ENCODE results near the gene SLC7A5. TPM values are rescaled to one million over a fixed set of nuclear protein-coding genes. Genes with fewer than 3 reads are reported as not detected.

Gene SLC7A5
- total and polyA plus RNA-seq, 2 of the 13 experiments (the other 11 are each of a cell fraction or from before 2014, with no cell fraction given), result 79.6 to 155 TPM

DNA sequence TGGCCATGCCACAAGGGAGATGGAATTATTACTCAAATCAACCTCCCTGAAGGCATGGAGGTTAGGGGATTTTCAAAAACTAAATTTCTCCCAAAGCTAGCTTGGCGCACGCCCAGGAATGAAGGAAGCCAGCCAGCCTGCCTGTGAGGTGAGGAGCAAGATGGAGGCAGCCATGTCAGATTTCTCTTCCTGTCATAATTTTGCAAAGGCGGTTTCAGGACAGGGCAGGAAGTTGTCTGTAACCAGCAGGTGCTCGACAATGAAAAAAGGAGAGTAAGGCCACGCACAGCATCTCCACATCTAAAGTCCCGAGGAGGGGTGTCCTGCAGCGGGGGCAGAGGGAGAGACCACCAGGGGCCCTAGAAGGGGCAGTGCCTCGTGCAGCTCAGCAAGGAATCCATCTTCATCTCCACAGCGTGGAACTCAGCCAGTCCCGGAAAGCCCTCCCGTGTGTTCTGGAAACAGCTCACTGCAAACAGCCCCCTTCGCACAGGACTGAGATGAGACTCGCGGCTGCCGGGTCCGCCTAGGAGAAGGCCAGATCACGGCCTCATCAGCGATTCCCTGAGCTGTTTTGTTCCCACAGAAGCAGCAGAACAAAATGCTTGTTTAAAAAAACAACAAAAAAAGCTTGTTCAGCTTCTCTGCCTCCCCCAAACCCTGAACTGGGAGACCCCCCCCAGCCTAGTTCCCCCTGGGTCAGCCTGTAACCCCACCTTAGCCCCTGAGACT, 47.8 kb downstream of the SLC7A5 start:
- ATAC-seq (no peak), DNase-seq (ENCODE audit: low spot score) (no peak), FAIRE-seq (no peak)
- Histone ChIP-seq H3K9ac (ENCODE audit: insufficient read depth, low read depth, low read length) (no peak overlapping the region), H2AFZ (ENCODE audit: low read length) (no peak overlapping the region), H4K20me1 (ENCODE audit: insufficient read depth, low read length) (no peaks in the 10 kb centered on the region), H3K27ac (ENCODE audit: extremely low read length, insufficient read depth, low read length) (no peak overlapping the region), H3K79me2 (ENCODE audit: insufficient read depth, low read length) (no peaks in the 10 kb centered on the region), H3K36me3 (replicated peaks in 1 of 2; ENCODE audit: control insufficient read depth in 1 of 2, insufficient read depth in 2 of 2, low read length in 2 of 2) (no peaks in the 10 kb centered on the region), H3K4me2 (ENCODE audit: low read depth, low read length) (no peak overlapping the region), H3K9me3 (ENCODE audit: low read length) (peaks cover 10% of the 10 kb centered on the region), H3K4me1 (ENCODE audit: insufficient read depth, low read length) (peaks cover 63% of the 10 kb centered on the region), H3K4me3 (replicated peaks in 1 of 3; ENCODE audit: insufficient read depth in 1 of 3, low read depth in 2 of 3, low read length in 3 of 3) (no peak overlapping the region), H3K27me3 (ENCODE audit: control insufficient read depth in 1 of 2, insufficient read depth in 2 of 2, low read length in 2 of 2) (peaks cover 13 to 69% of the 10 kb centered on the region in 2 experiments)
- intact Hi-C loops (cut with micrococcal nuclease; ENCODE audit: unreplicated experiment) (no loop called here), in situ Hi-C loops (cut with HindIII; ENCODE audit: extremely low pct_ligation_motif_present, low pct_unique_long_range_greater_than_20kb) (no loop called here)
- TF ChIP-seq ZBTB38 (CRISPR knock-in tag; IDR thresholded peaks at IDR 0.05), result 0 out of 2 replicates have a peak, but pooled peaks have one; percentile 26
- no peak for TF ChIP-seq HDAC2 (CRISPR knock-in tag; IDR thresholded peaks at IDR 0.05)
- no peak for TF ChIP-seq NCOA1 (CRISPR knock-in tag; IDR thresholded peaks at IDR 0.05)
- ChIA-PET CTCF (ENCODE audit: low intra/inter-chr PET ratio, low total read pairs) (no interaction called here), POLR2A (interaction anchor here (0.7 to 5.6 kb wide), 2 partner anchors 15 to 43 kb away, joined by 3 to 22 read pairs; no protein-coding TSS in a partner anchor)
- BruUV-seq (replicated peaks), result no TSS peak
- 52% methylated on average over 14 of the region's 18 CpGs for WGBS (ENCODE audit: low lambda C conversion rate)

DNA sequence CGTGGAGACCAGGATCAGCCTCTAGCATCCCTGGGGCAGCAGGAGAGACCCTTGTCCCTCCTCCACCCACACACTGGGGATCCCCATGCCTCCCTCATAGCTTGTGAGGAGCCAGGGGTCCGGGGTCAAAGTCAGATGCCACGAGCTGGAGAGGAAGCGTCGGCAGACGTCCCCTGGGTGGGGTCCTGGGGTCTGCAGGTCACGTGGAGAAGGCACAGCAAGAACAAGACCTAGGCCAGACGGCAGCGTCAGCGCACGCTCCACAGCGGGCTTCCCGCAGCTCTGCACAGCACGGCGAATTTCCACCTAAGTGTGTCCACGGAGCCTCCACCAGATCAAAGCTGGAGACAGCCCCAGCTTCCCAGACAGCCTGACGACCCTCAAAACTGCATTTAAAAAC, 49.3 kb downstream of the SLC7A5 start:
- Histone ChIP-seq H3K4me2 (ENCODE audit: low read depth, low read length) (no peak overlapping the region), H3K79me2 (ENCODE audit: insufficient read depth, low read length) (no peaks in the 10 kb centered on the region), H3K4me1 (ENCODE audit: insufficient read depth, low read length) (peaks cover 63% of the 10 kb centered on the region), H3K9me3 (ENCODE audit: low read length) (peaks cover 10% of the 10 kb centered on the region), H2AFZ (ENCODE audit: low read length) (no peak overlapping the region), H3K4me3 (replicated peaks in 1 of 3; ENCODE audit: insufficient read depth in 1 of 3, low read depth in 2 of 3, low read length in 3 of 3) (no peak overlapping the region), H3K36me3 (replicated peaks in 1 of 2; ENCODE audit: control insufficient read depth in 1 of 2, insufficient read depth in 2 of 2, low read length in 2 of 2) (no peaks in the 10 kb centered on the region), H3K27me3 (ENCODE audit: control insufficient read depth in 1 of 2, insufficient read depth in 2 of 2, low read length in 2 of 2) (peaks cover 9 to 62% of the 10 kb centered on the region in 2 experiments), H3K27ac (ENCODE audit: extremely low read length, insufficient read depth, low read length) (no peak overlapping the region), H3K9ac (ENCODE audit: insufficient read depth, low read depth, low read length) (no peak overlapping the region), H4K20me1 (ENCODE audit: insufficient read depth, low read length) (no peaks in the 10 kb centered on the region)
- no TSS peak for BruUV-seq (replicated peaks)
- intact Hi-C loops (cut with micrococcal nuclease; ENCODE audit: unreplicated experiment), result no loop called here
- no peak for FAIRE-seq
- TF ChIP-seq HIVEP1 (CRISPR knock-in tag; IDR thresholded peaks at IDR 0.05) (0 out of 2 replicates have a peak, but pooled peaks have one; percentile 15), HNRNPH1 (optimal IDR thresholded peaks at IDR 0.05; ENCODE audit: low read depth, low read length) (no peak), ZNF891 (CRISPR knock-in tag; IDR thresholded peaks at IDR 0.05) (0 out of 2 replicates have a peak, but pooled peaks have one; percentile 29)
- no peak for DNase-seq (ENCODE audit: low spot score)
- in situ Hi-C loops (cut with HindIII; ENCODE audit: extremely low pct_ligation_motif_present, low pct_unique_long_range_greater_than_20kb), result no loop called here
- ATAC-seq, result no peak
- WGBS (ENCODE audit: low lambda C conversion rate), result 60% methylated on average over 6 of the region's 17 CpGs
- ChIA-PET POLR2A (interaction anchor here (1.2 to 5.6 kb wide), 2 partner anchors 13 to 30 kb away, joined by 4 to 22 read pairs; no protein-coding TSS in a partner anchor), CTCF (ENCODE audit: low intra/inter-chr PET ratio, low total read pairs) (no interaction called here)
